OCI-LY3 (cell line): Measurements from ENCODE around the gene INPP5F.

Source experiments
- CTCF ChIP-seq: fragments of 200-600, 300-600 bp; sonication (generic); IDR thresholded peaks from 2 replicates; pipeline ENCODE4 v1.5.1; 2014; ENCODE audit warnings: antibody characterized with exemption, low read length, low read depth
- EZH2phosphoT487 ChIP-seq: fragments of 200-600 bp; shearing (Covaris generic); IDR thresholded peaks from 2 replicates; pipeline ENCODE4 v1.6.1; 2018; ENCODE audit warnings: antibody characterized with exemption, mixed run types, low read depth

- TF ChIP-seq CTCF (no peak), EZH2phosphoT487 (no peak)
Measured at GRCh38 chr10:119770928-119771327, 45.1 kb downstream of the INPP5F start.
